Mammary epithelial cell (primary cell): ENCODE results near the gene ATG4B.

Experiments
- EZH2 ChIP-seq: IDR thresholded peaks from 2 replicates; pipeline ENCODE4 v1.6.1; 2012; ENCODE audit warnings: low read length, inconsistent platforms, borderline replicate concordance
- TF ChIP-seq, protein P1 (sequence below), 2 donors: IDR thresholded peaks in 1 of 2; conservative IDR thresholded peaks in 1 of 2; 2 replicates each; pipeline ENCODE4 v1.5.1; 2011 to 2012; ENCODE audit warnings: inconsistent platforms in 2 of 2, low read length in 2 of 2, mild to moderate bottlenecking in 2 of 2, control low read depth in 1 of 2, low read depth in 1 of 2; ENCODE audit not compliant: insufficient read depth in 1 of 2; ENCODE audit errors: extremely low read depth in 1 of 2

DNA sequence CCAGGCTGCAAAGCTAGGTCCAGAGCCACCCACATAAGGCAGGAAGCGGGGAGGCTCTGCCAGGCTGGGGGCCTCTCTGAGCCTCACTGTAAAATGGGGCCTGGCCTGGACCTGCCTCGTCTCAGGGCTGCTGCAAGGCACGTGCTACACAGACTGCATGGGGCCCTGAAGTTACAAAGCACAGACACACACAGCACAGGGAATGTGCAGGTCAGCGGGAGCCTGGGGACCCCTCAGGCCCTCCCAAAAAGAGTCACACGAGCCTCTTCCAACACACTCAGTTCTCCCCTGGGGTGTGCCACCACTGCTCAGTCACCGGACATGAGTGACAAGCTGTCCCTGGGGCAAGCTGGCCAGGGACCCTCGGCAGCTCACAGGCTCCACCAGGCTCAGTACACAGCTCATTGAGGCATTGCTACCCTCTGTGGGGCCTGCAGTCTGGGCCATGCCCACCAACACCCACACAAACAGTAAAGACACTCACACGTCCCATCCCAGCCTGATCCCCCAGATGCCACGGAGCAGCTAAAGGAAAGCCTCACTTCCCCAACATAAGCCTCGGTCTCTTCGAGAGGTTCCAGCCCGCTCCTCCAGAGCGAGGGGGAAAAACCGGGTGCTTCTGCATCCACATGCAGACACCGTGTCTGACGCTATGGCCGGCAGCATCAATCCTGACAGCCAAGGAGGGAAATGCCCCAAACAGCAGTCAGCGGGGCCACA, 45.2 kb upstream of the ATG4B start:
- TF ChIP-seq, protein P1, sequence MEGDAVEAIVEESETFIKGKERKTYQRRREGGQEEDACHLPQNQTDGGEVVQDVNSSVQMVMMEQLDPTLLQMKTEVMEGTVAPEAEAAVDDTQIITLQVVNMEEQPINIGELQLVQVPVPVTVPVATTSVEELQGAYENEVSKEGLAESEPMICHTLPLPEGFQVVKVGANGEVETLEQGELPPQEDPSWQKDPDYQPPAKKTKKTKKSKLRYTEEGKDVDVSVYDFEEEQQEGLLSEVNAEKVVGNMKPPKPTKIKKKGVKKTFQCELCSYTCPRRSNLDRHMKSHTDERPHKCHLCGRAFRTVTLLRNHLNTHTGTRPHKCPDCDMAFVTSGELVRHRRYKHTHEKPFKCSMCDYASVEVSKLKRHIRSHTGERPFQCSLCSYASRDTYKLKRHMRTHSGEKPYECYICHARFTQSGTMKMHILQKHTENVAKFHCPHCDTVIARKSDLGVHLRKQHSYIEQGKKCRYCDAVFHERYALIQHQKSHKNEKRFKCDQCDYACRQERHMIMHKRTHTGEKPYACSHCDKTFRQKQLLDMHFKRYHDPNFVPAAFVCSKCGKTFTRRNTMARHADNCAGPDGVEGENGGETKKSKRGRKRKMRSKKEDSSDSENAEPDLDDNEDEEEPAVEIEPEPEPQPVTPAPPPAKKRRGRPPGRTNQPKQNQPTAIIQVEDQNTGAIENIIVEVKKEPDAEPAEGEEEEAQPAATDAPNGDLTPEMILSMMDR (conservative IDR thresholded peaks at IDR 0.05 in 1 of 2, IDR thresholded peaks at IDR 0.05 in 1 of 2; ENCODE audit: extremely low read depth in 1 of 2, insufficient read depth in 1 of 2, low read depth in 1 of 2, low read length in 2 of 2) = no peak
- no peak for TF ChIP-seq EZH2
